K562 (cell line): ENCODE measurements around the gene PDIA4. TPM values are rescaled to one million over a fixed set of nuclear protein-coding genes. Genes with fewer than 3 reads are reported as not detected.
A peak's percentile ranks its signal among the peaks of the same experiment; 100 is the strongest.

ENCODE experiments used
- BCOR ChIP-seq: fragments of 450-650 bp; IDR thresholded peaks from 2 replicates; pipeline ENCODE4 v1.6.1; 2016
- DACH1 ChIP-seq: fragments of 450-650 bp; IDR thresholded peaks from 2 replicates; pipeline ENCODE4 v1.6.1; 2018; ENCODE audit not compliant: partially characterized antibody
- KDM5B ChIP-seq: fragments of 200-600 bp; sonication (generic); IDR thresholded peaks from 2 replicates; pipeline ENCODE4 v1.6.1; 2012; ENCODE audit warnings: low read depth, mild to moderate bottlenecking, moderate library complexity, low read length, control low read depth, inconsistent platforms; ENCODE audit not compliant: insufficient replicate concordance
- MCM7 ChIP-seq, 2 experiments: fragments of 450-650 bp; IDR thresholded peaks; 2 replicates each; pipeline ENCODE4 v1.6.1; 2016 to 2018
- MEIS2 ChIP-seq: fragments of 450-650 bp; IDR thresholded peaks from 2 replicates; pipeline ENCODE4 v1.6.1; 2014; ENCODE audit warnings: mild to moderate bottlenecking; ENCODE audit not compliant: partially characterized antibody
- MGA ChIP-seq: fragments of 450-650 bp; IDR thresholded peaks from 2 replicates; pipeline ENCODE4 v1.6.1; 2016; ENCODE audit warnings: mild to moderate bottlenecking, moderate library complexity
- NELFE ChIP-seq: IDR thresholded peaks from 2 replicates; pipeline ENCODE4 v1.6.1; 2011; ENCODE audit warnings: mild to moderate bottlenecking; ENCODE audit not compliant: insufficient read depth, insufficient read length
- NR2F6 ChIP-seq: fragments of 450-650 bp; formaldehyde crosslinking; IDR thresholded peaks from 2 replicates; pipeline ENCODE4 v1.4.0; 2020; ENCODE audit warnings: mild to moderate bottlenecking
- PML ChIP-seq: IDR thresholded peaks from 2 replicates; pipeline ENCODE4 v1.6.1; 2012; ENCODE audit warnings: low read length, inconsistent platforms
- SLC30A9 ChIP-seq: fragments of 250-450 bp; sonication (Bioruptor Pico); IDR thresholded peaks from 2 replicates; pipeline ENCODE4 v1.8.0; 2022; ENCODE audit warnings: mild to moderate bottlenecking, moderate library complexity
- ZBTB43 ChIP-seq: sonication (generic); formaldehyde crosslinking; IDR thresholded peaks from 2 replicates; pipeline ENCODE4 v1.8.0; 2023; ENCODE audit warnings: mild to moderate bottlenecking, missing genetic modification reagents
- ZKSCAN3 ChIP-seq: fragments of 250-450 bp; sonication (Bioruptor Pico); IDR thresholded peaks from 2 replicates; pipeline ENCODE4 v1.4.0; 2020
- ZNF449 ChIP-seq: fragments of 250-450 bp; sonication (Bioruptor Pico); IDR thresholded peaks from 2 replicates; pipeline ENCODE4 v1.8.0; 2022; ENCODE audit warnings: moderate library complexity, mild to moderate bottlenecking, inconsistent platforms
- ZNF511 ChIP-seq: sonication (generic); formaldehyde crosslinking; IDR thresholded peaks from 2 replicates; pipeline ENCODE4 v1.8.0; 2022; ENCODE audit warnings: mild to moderate bottlenecking, missing genetic modification reagents
- polyA plus RNA-seq, 8 experiments: library from polyadenylated mRNA; depleted of rRNA in 4 of 8; stranded (reverse) in 5 of 8; unstranded in 3 of 8; fragments of >200 nt; fragmentation: Nextera tagmentation in 2 of 8; fragmentation: Illumina TruSeq in 1 of 8; extraction: Ambion mirVana in 2 of 8; extraction: Trizol in 1 of 8; gene quantifications; 2 replicates each; pipeline versions ENCODE4 v1.2.1 to v1.2.3, GENCODE V29; 2011 to 2014; ENCODE audit warnings: inconsistent platforms in 1 of 8, missing spikeins in 1 of 8
- total RNA-seq, 7 experiments: library from RNA; depleted of rRNA in 6 of 7; stranded (reverse); fragments of >200 nt in 6 of 7; fragmentation: Illumina TruSeq in 2 of 7; extraction: Trizol in 2 of 7; gene quantifications; 2 replicates each; pipeline versions ENCODE4 v1.2.1 to v1.2.3, GENCODE V29; 2011 to 2021; ENCODE audit warnings: low replicate concordance in 1 of 7

The PDIA4 gene
- total and polyA plus RNA-seq, 9 of the 15 experiments (the other 6 are each of a cell fraction or from before 2014, with no cell fraction given): 9.1 to 175 (median 146) TPM

GRCh38 chr7:148987010-148987750 is 41.1 kb downstream of the PDIA4 start (continued):
- TF ChIP-seq MGA: no peak; the same call in 1 of the 2 replicates
- TF ChIP-seq ZNF449 (CRISPR knock-in tag): no peak
- peak; percentile 75 for TF ChIP-seq KDM5B
- TF ChIP-seq MEIS2: no peak
- no peak for TF ChIP-seq ZNF511 (CRISPR knock-in tag)
- no peak for TF ChIP-seq PML
- TF ChIP-seq NELFE: no peak
- no peak for TF ChIP-seq SLC30A9 (CRISPR knock-in tag)
- no peak for TF ChIP-seq DACH1
- no peak for TF ChIP-seq MCM7 (IDR thresholded peaks at IDR 0.05)
- 0 out of 2 replicates have a peak, but pooled peaks have one; percentile 34 for TF ChIP-seq NR2F6 (CRISPR knock-in tag)
- TF ChIP-seq BCOR: peak; percentile 82
- no peak for TF ChIP-seq ZKSCAN3 (CRISPR knock-in tag)
- TF ChIP-seq ZBTB43 (CRISPR knock-in tag): no peak; the same call in 1 of the 2 replicates
